ENCODE results near the gene LDLRAD3. TPM values are rescaled to one million over a fixed set of nuclear protein-coding genes. Genes with fewer than 3 reads are reported as not detected.

The LDLRAD3 gene
- total RNA-seq, 1 donor from 2014 or later, result 28.5 TPM

DNA sequence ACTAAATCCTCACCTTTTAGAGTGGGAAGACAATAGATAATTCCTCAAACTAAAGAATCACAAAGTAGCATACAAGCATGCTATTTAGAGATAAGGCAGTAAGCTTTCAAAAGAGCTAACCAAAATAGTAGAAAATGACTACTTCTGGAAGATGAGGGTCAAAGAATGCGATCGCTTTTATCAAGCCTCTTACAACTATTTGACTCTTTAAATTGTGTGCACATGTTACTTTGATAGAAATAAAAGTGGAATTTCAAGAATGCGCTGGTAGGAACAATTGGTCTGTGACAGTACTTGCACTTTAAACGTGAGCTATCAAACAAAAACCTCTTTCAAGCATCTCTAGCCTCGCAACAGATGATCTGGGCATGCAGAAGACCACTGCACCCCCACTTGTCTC is 248.1 kb downstream of the LDLRAD3 start:
- Mint-ChIP-seq H3K9me3 (ENCODE audit: unreplicated experiment) (no peaks in the 10 kb centered on the region), H3K4me1 (ENCODE audit: unreplicated experiment) (peaks cover 4% of the 10 kb centered on the region), H3K36me3 (ENCODE audit: low read depth, unreplicated experiment) (no peaks in the 10 kb centered on the region), H3K4me3 (ENCODE audit: unreplicated experiment) (no peak overlapping the region), H3K27me3 (ENCODE audit: unreplicated experiment) (peaks cover 2% of the 10 kb centered on the region), H3K27ac (ENCODE audit: unreplicated experiment) (no peak overlapping the region)
- TF ChIP-seq, protein P1, sequence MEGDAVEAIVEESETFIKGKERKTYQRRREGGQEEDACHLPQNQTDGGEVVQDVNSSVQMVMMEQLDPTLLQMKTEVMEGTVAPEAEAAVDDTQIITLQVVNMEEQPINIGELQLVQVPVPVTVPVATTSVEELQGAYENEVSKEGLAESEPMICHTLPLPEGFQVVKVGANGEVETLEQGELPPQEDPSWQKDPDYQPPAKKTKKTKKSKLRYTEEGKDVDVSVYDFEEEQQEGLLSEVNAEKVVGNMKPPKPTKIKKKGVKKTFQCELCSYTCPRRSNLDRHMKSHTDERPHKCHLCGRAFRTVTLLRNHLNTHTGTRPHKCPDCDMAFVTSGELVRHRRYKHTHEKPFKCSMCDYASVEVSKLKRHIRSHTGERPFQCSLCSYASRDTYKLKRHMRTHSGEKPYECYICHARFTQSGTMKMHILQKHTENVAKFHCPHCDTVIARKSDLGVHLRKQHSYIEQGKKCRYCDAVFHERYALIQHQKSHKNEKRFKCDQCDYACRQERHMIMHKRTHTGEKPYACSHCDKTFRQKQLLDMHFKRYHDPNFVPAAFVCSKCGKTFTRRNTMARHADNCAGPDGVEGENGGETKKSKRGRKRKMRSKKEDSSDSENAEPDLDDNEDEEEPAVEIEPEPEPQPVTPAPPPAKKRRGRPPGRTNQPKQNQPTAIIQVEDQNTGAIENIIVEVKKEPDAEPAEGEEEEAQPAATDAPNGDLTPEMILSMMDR (IDR thresholded peaks at IDR 0.05; ENCODE audit: unreplicated experiment), result no peak
- no peak for DNase-seq (ENCODE audit: low spot score)

GRCh38 chr11:36192425-36193289 is 248.8 kb downstream of the LDLRAD3 start:
- H3K27me3 Mint-ChIP-seq (ENCODE audit: unreplicated experiment), result peaks cover 2% of the 10 kb centered on the region
- TF ChIP-seq, protein P1 (IDR thresholded peaks at IDR 0.05; ENCODE audit: unreplicated experiment), result no peak
- H3K4me3 Mint-ChIP-seq (ENCODE audit: unreplicated experiment), result no peak overlapping the region
- no peaks in the 10 kb centered on the region for H3K36me3 Mint-ChIP-seq (ENCODE audit: low read depth, unreplicated experiment)
- no peak for DNase-seq (ENCODE audit: low spot score)
- H3K9me3 Mint-ChIP-seq (ENCODE audit: unreplicated experiment), result no peaks in the 10 kb centered on the region
- H3K27ac Mint-ChIP-seq (ENCODE audit: unreplicated experiment), result no peak overlapping the region
- peaks cover 4% of the 10 kb centered on the region for H3K4me1 Mint-ChIP-seq (ENCODE audit: unreplicated experiment)

- H3K36me3 Mint-ChIP-seq (ENCODE audit: low read depth, unreplicated experiment), result peaks cover 2% of the 10 kb centered on the region
- no peaks in the 10 kb centered on the region for H3K9me3 Mint-ChIP-seq (ENCODE audit: unreplicated experiment)
- H3K27ac Mint-ChIP-seq (ENCODE audit: unreplicated experiment), result no peak overlapping the region
- peaks cover 4% of the 10 kb centered on the region for H3K4me1 Mint-ChIP-seq (ENCODE audit: unreplicated experiment)
- TF ChIP-seq, protein P1 (IDR thresholded peaks at IDR 0.05; ENCODE audit: unreplicated experiment), result no peak
- peaks cover 2% of the 10 kb centered on the region for H3K27me3 Mint-ChIP-seq (ENCODE audit: unreplicated experiment)
- DNase-seq (ENCODE audit: low spot score), result no peak
- H3K4me3 Mint-ChIP-seq (ENCODE audit: unreplicated experiment), result no peak overlapping the region
Measured at GRCh38 chr11:36193290-36193619, 249.4 kb downstream of the LDLRAD3 start.

GRCh38 chr11:36193721-36194120 is 249.9 kb downstream of the LDLRAD3 start:
- Mint-ChIP-seq H3K36me3 (ENCODE audit: low read depth, unreplicated experiment) (peaks cover 6% of the 10 kb centered on the region), H3K9me3 (ENCODE audit: unreplicated experiment) (no peaks in the 10 kb centered on the region), H3K27me3 (ENCODE audit: unreplicated experiment) (peaks cover 2% of the 10 kb centered on the region), H3K27ac (ENCODE audit: unreplicated experiment) (no peak overlapping the region), H3K4me1 (ENCODE audit: unreplicated experiment) (peaks cover 4% of the 10 kb centered on the region), H3K4me3 (ENCODE audit: unreplicated experiment) (no peak overlapping the region)
- TF ChIP-seq, protein P1 (IDR thresholded peaks at IDR 0.05; ENCODE audit: unreplicated experiment), result no peak
- DNase-seq (ENCODE audit: low spot score), result no peak
